Body of pancreas (tissue), 4 donors: ENCODE data around the gene LARP1. TPM values are rescaled to one million over a fixed set of nuclear protein-coding genes. Genes with fewer than 3 reads are reported as not detected.

ENCODE experiments used
- ATAC-seq: fragments of 150-250 bp; one replicate; pipeline ENCODE4 v1.9.1; 2016
- DNase-seq, 4 donors: peaks; one replicate each; pipeline ENCODE4 v3.0.0-alpha.2; 2019
- H3K27ac ChIP-seq, 4 donors: fragments of 200-600 bp; sonication (generic); 1 replicate in 3 of 4; 2 replicates in 1 of 4; pipeline versions ENCODE4 v1.5.1 to v1.6.1; 2016 to 2019; ENCODE audit warnings: mild to moderate bottlenecking in 1 of 4, mixed read lengths in 1 of 4, moderate library complexity in 1 of 4
- H3K27me3 ChIP-seq, 2 donors: fragments of 200-600 bp; sonication (generic); one replicate each; pipeline ENCODE4 v1.6.0; 2016; ENCODE audit warnings: mild to moderate bottlenecking in 1 of 2
- H3K36me3 ChIP-seq, 2 donors: fragments of 200-600 bp; sonication (generic); replicated peaks in 1 of 2; 2 replicates each; pipeline ENCODE4 v1.5.1; 2016; ENCODE audit warnings: low read depth in 2 of 2; ENCODE audit not compliant: insufficient read depth in 1 of 2
- H3K4me1 ChIP-seq: fragments of 200-600 bp; sonication (generic); one replicate; pipeline ENCODE4 v1.6.0; 2016
- H3K4me3 ChIP-seq, 2 donors: fragments of 200-600 bp; sonication (generic); 1 replicate in 1 of 2; 2 replicates in 1 of 2; pipeline ENCODE4 v1.5.1; 2016 to 2019
- H3K9me3 ChIP-seq, 3 donors: fragments of 200-600 bp; sonication (generic); 1 replicate in 2 of 3; 2 replicates in 1 of 3; pipeline ENCODE4 v1.5.1; 2016
- CTCF ChIP-seq, 7 experiments: fragments of 450-650 bp in 4 of 7; fragments of 200-600 bp in 3 of 7; sonication (generic) in 3 of 7; IDR thresholded peaks; one replicate each; pipeline ENCODE4 v1.5.1; 2016 to 2019; ENCODE audit warnings: antibody characterized with exemption in 7 of 7
- POLR2A ChIP-seq, 3 donors: fragments of 450-650 bp; IDR thresholded peaks; one replicate each; pipeline ENCODE4 v1.6.1; 2016; ENCODE audit warnings: antibody characterized with exemption in 3 of 3, mild to moderate bottlenecking in 2 of 3
- WGBS, 2 donors: methylation state at CpG; one replicate each; pipeline ENCODE4 v1.1.5; 2017; 5-methylcytosine and 5-hydroxymethylcytosine counted together
- intact Hi-C: fragments of 100-400 bp; cut with DNase I; formaldehyde crosslinking; loops from one replicate; pipeline ENCODE4 v1.15.1; 2023
- total RNA-seq, 2 donors: library from RNA; depleted of rRNA; stranded (reverse); fragments of >200 nt; gene quantifications; one replicate each; pipeline ENCODE4 v1.1.0, GENCODE V29; 2016

The LARP1 gene
- total RNA-seq, 2 donors from 2014 or later: 96.2 to 151 TPM

DNA sequence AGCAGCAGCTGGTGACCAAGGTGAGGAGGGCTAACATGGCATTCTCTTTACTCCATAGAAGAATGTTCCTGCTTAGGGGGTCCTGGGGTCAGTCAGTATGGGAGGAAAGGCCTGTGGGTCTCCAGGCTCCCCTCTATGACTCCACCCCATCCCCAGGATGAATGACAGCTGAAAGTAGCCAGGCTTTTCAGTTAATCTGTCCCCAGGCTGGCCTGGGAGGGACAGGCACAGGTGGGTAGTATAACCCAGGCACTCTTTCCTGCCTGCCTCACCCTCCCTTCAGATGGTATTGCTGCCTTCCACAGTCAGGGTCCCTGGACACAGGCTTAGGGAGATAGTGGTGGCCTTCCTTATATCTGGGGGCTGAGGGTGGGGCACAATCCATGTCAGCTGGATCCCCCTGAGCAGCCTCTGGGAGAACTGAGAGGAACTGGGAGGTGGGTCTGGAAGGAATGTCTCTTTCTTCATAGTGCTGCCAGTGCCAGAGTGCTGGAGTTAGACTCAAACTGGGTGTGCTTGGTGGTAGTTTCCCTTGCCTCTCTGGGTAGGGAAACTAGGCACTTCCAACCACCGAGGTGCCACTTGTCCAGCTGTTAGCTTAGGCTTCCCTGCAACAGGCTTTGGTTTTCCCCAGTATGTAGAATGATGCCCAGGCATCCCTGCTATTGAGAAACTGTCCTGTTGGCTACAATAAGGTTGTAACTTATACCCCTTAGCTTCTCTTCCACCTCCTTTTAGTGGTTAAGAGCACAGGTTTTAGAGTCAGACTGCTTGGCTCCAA is 27.8 kb downstream of the LARP1 start:
- TF ChIP-seq CTCF (IDR thresholded peaks at IDR 0.05): no peak
- no peak for TF ChIP-seq POLR2A (IDR thresholded peaks at IDR 0.05)
- no peaks in the 10 kb centered on the region for H3K27me3 ChIP-seq
- intact Hi-C loops: no loop called here
- no peak for DNase-seq
- no peaks in the 10 kb centered on the region for H3K9me3 ChIP-seq
- H3K4me1 ChIP-seq: peaks cover 92% of the 10 kb centered on the region
- ATAC-seq: no peak
- WGBS, 2 donors: 27 to 40% methylated on average over 1 of the region's 1 CpG
- no peak overlapping the region for H3K4me3 ChIP-seq
- H3K36me3 ChIP-seq: no peaks in the 10 kb centered on the region
- peak overlapping the region in 2 of 4 donors; percentile 42 to 45 for H3K27ac ChIP-seq

GRCh38 chr5:154783774-154784460 is 28.7 kb downstream of the LARP1 start:
- peak overlapping the region in 3 of 4 donors; percentile 37 to 45 (median 42) for H3K27ac ChIP-seq
- TF ChIP-seq POLR2A (IDR thresholded peaks at IDR 0.05): no peak
- TF ChIP-seq CTCF (IDR thresholded peaks at IDR 0.05): no peak

GRCh38 chr5:154784856-154785255 is 29.7 kb downstream of the LARP1 start:
- TF ChIP-seq CTCF (IDR thresholded peaks at IDR 0.05): no peak
- no peak for TF ChIP-seq POLR2A (IDR thresholded peaks at IDR 0.05)
- peaks cover 87% of the 10 kb centered on the region for H3K4me1 ChIP-seq

More at GRCh38 chr5:154783774-154784460, 28.7 kb downstream of the LARP1 start:
- Histone ChIP-seq H3K4me1 (peaks cover 96% of the 10 kb centered on the region), H3K4me3 (no peak overlapping the region), H3K27me3 (no peaks in the 10 kb centered on the region), H3K9me3 (no peaks in the 10 kb centered on the region), H3K36me3 (no peaks in the 10 kb centered on the region)
- intact Hi-C loops: no loop called here
- peak in 2 of 4 donors; percentile 20 to 34 for DNase-seq
- 50 to 55% methylated on average over 10 to 11 of the region's 11 CpGs for WGBS, 2 donors
- ATAC-seq: peak; percentile 49

GRCh38 chr5:154786414-154786813 is 31.2 kb downstream of the LARP1 start:
- Histone ChIP-seq H3K4me1 (peaks cover 71% of the 10 kb centered on the region), H3K4me3 (no peak overlapping the region), H3K9me3 (no peaks in the 10 kb centered on the region), H3K36me3 (peaks cover 0 to 6% of the 10 kb centered on the region in 2 donors), H3K27ac (peak overlapping the region in 1 of 4 donors; percentile 34), H3K27me3 (no peaks in the 10 kb centered on the region)
- TF ChIP-seq POLR2A (IDR thresholded peaks at IDR 0.05) (no peak), CTCF (IDR thresholded peaks at IDR 0.05) (no peak)
- ATAC-seq (no peak), DNase-seq (no peak)
- 26 to 61% methylated on average over 2 of the region's 2 CpGs for WGBS, 2 donors
- intact Hi-C loops: no loop called here

More at GRCh38 chr5:154784856-154785255, 29.7 kb downstream of the LARP1 start:
- WGBS, 2 donors: 46 to 57% methylated on average over 2 of the region's 2 CpGs
- Histone ChIP-seq H3K9me3 (no peaks in the 10 kb centered on the region), H3K4me3 (no peak overlapping the region), H3K27me3 (no peaks in the 10 kb centered on the region), H3K27ac (no peak overlapping the region), H3K36me3 (no peaks in the 10 kb centered on the region)
- DNase-seq: no peak
- intact Hi-C loops: no loop called here
- no peak for ATAC-seq
